Skin epidermis (tissue), 12 donors: ENCODE measurements around the gene TMEM101.
"Not testable (repeated sequence)": the region's sequence is repeated elsewhere in the genome, so short reads cannot be mapped to it uniquely, and the experiment has no call there.

Experiments
- H3K27ac ChIP-seq, 21 experiments: fragments of 200-600 bp; sonication (generic) in 11 of 21; one replicate each; pipeline ENCODE4 v1.5.0; 2020; ENCODE audit warnings: mild to moderate bottlenecking in 3 of 21, inconsistent platforms in 2 of 21, moderate library complexity in 2 of 21
- H3K4me3 ChIP-seq, 7 experiments: fragments of 200-600 bp; sonication (generic) in 2 of 7; one replicate each; pipeline ENCODE4 v1.5.0; 2020; ENCODE audit warnings: inconsistent platforms in 2 of 7, mild to moderate bottlenecking in 2 of 7, moderate library complexity in 1 of 7

TMEM101 gene

GRCh38 chr17:44004077-44004760 is 10.5 kb downstream of the TMEM101 start, which contains the start of gene NAGS:
Gene NAGS (plus strand): TSS chr17:44004622. CDS start chr17:44004664, 42 bp downstream.
- peak within 1 kb of the TSS; percentile 19 to 65 (median 48) for H3K4me3 ChIP-seq
- H3K27ac ChIP-seq, result peak within 1 kb of the TSS in 5 of 21 experiments; percentile 9 to 66 (median 51)

- peak overlapping the region in 1 of 21 experiments; percentile 45 for H3K27ac ChIP-seq
- no peak overlapping the region for H3K4me3 ChIP-seq
Measured at GRCh38 chr17:44002141-44002848, 12.5 kb downstream of the TMEM101 start.

GRCh38 chr17:44001461-44001920 is 13.3 kb downstream of the TMEM101 start:
- Histone ChIP-seq H3K27ac (peak overlapping the region in 1 of 21 experiments; percentile 45), H3K4me3 (no peak overlapping the region)

GRCh38 chr17:44000871-44001460 is 13.8 kb downstream of the TMEM101 start:
- H3K27ac ChIP-seq, result no peak overlapping the region
- no peak overlapping the region for H3K4me3 ChIP-seq

GRCh38 chr17:44000141-44000860 is 14.5 kb downstream of the TMEM101 start:
- Histone ChIP-seq H3K4me3 (no peak overlapping the region), H3K27ac (no peak overlapping the region)

GRCh38 chr17:43999024-43999423 is 15.7 kb downstream of the TMEM101 start:
- no peak overlapping the region for H3K27ac ChIP-seq
- H3K4me3 ChIP-seq, result no peak overlapping the region

GRCh38 chr17:43998552-43998951 is 16.2 kb downstream of the TMEM101 start:
- Histone ChIP-seq H3K27ac (no peak overlapping the region), H3K4me3 (no peak overlapping the region)

- not testable (repeated sequence) for H3K4me3 ChIP-seq, H3K27ac ChIP-seq
Measured at GRCh38 chr17:43997180-43997579, 17.6 kb downstream of the TMEM101 start.

GRCh38 chr17:43995150-43995471 is 19.7 kb downstream of the TMEM101 start:
- peak overlapping the region in 1 of 7 experiments; percentile 30 for H3K4me3 ChIP-seq
- H3K27ac ChIP-seq, result no peak overlapping the region

- Histone ChIP-seq H3K4me3 (peak overlapping the region in 5 of 7 experiments; percentile 8 to 30 (median 22)), H3K27ac (peak overlapping the region in 1 of 21 experiments; percentile 19)
Measured at GRCh38 chr17:43994272-43995149, 20.3 kb downstream of the TMEM101 start.

- Histone ChIP-seq H3K27ac (no peak overlapping the region), H3K4me3 (no peak overlapping the region)
Measured at GRCh38 chr17:43992641-43993040, 22.1 kb downstream of the TMEM101 start.

- Histone ChIP-seq H3K4me3 (no peak overlapping the region), H3K27ac (no peak overlapping the region)
Measured at GRCh38 chr17:43988301-43988700, 26.5 kb downstream of the TMEM101 start.

GRCh38 chr17:43987131-43988021 is 27.4 kb downstream of the TMEM101 start:
- no peak overlapping the region for H3K27ac ChIP-seq

GRCh38 chr17:43986225-43986981 is 28.4 kb downstream of the TMEM101 start:
- no peak overlapping the region for H3K4me3 ChIP-seq
- no peak overlapping the region for H3K27ac ChIP-seq

More at GRCh38 chr17:43987131-43988021, 27.4 kb downstream of the TMEM101 start:
- no peak overlapping the region for H3K4me3 ChIP-seq

GRCh38 chr17:43984521-43984920 is 30.2 kb downstream of the TMEM101 start:
- H3K27ac ChIP-seq, result no peak overlapping the region
- no peak overlapping the region for H3K4me3 ChIP-seq

- peak overlapping the region in 1 of 21 experiments; percentile 6 for H3K27ac ChIP-seq
- H3K4me3 ChIP-seq, result peak overlapping the region in 6 of 7 experiments; percentile 14 to 41 (median 26)
Measured at GRCh38 chr17:43983515-43984411, 31.0 kb downstream of the TMEM101 start.
